Liver (tissue), 3 donors: ENCODE measurements around the gene USP17L13.
"Not testable (repeated sequence)": the region's sequence is repeated elsewhere in the genome, so short reads cannot be mapped to it uniquely, and the experiment has no call there.

ENCODE experiments used
- GABPA ChIP-seq, 2 donors: IDR thresholded peaks in 1 of 2; conservative IDR thresholded peaks in 1 of 2; 2 replicates each; pipeline ENCODE4 v1.6.1; 2016; ENCODE audit warnings: antibody characterized with exemption in 2 of 2, mild to moderate bottlenecking in 1 of 2, moderate library complexity in 1 of 2
- HNF4G ChIP-seq: IDR thresholded peaks from 2 replicates; pipeline ENCODE4 v1.6.1; 2016; ENCODE audit warnings: antibody characterized with exemption
- NR2F2 ChIP-seq: IDR thresholded peaks from 2 replicates; pipeline ENCODE4 v1.6.1; 2016; ENCODE audit warnings: antibody characterized with exemption
- RAD21 ChIP-seq, 2 donors: IDR thresholded peaks; 2 replicates each; pipeline ENCODE4 v1.6.1; 2016; ENCODE audit warnings: antibody characterized with exemption in 2 of 2, mild to moderate bottlenecking in 2 of 2
- RXRA ChIP-seq, 2 donors: IDR thresholded peaks; 2 replicates each; pipeline ENCODE4 v1.6.1; 2017 to 2018; ENCODE audit warnings: antibody characterized with exemption in 2 of 2, mild to moderate bottlenecking in 1 of 2
- SP1 ChIP-seq: IDR thresholded peaks from 2 replicates; pipeline ENCODE4 v1.6.1; 2018; ENCODE audit warnings: antibody characterized with exemption, mild to moderate bottlenecking
- TAF1 ChIP-seq: conservative IDR thresholded peaks from 2 replicates; pipeline ENCODE4 v1.6.1; 2016; ENCODE audit warnings: antibody characterized with exemption, mild to moderate bottlenecking
- YY1 ChIP-seq: IDR thresholded peaks from 2 replicates; pipeline ENCODE4 v1.6.1; 2016; ENCODE audit warnings: antibody characterized with exemption, mild to moderate bottlenecking
- TF ChIP-seq, protein P1 (sequence below): fragments of 150-350 bp; IDR thresholded peaks from 2 replicates; pipeline ENCODE4 v1.5.1; 2017; ENCODE audit warnings: improper control_type of control experiment, low read depth, low read length; ENCODE audit not compliant: missing input control
- TF ChIP-seq, protein P2 (sequence below): IDR thresholded peaks from 2 replicates; pipeline ENCODE4 v1.6.1; 2016; ENCODE audit warnings: antibody characterized with exemption, mild to moderate bottlenecking
- TF ChIP-seq, protein P3 (sequence below): IDR thresholded peaks from 2 replicates; pipeline ENCODE4 v1.6.1; 2016; ENCODE audit warnings: antibody characterized with exemption
- TF ChIP-seq, protein P4 (sequence below): IDR thresholded peaks from 2 replicates; pipeline ENCODE4 v1.6.1; 2016; ENCODE audit warnings: antibody characterized with exemption
- donor health status: healthy.
- donor health status: healthy.

DNA sequence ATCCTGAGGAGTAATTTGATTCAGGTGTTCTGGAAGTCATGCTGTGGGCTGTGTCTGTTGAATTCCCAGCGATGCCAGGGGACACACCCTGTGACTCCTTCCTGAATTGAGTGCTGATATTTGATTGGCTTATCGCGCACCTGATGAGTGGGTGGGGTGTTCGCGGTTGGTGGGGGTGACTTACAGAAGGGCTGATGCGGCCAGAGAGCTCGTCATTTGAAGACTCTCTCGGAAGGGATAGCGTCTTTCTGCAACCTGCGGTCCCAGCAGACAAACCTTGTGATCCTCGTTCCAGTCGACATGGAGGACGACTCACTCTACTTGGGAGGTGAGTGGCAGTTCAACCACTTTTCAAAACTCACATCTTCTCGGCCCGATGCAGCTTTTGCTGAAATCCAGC lies 9.4 kb downstream of the USP17L13 start, which contains the start of gene USP17L15:
- TF ChIP-seq, protein P1, sequence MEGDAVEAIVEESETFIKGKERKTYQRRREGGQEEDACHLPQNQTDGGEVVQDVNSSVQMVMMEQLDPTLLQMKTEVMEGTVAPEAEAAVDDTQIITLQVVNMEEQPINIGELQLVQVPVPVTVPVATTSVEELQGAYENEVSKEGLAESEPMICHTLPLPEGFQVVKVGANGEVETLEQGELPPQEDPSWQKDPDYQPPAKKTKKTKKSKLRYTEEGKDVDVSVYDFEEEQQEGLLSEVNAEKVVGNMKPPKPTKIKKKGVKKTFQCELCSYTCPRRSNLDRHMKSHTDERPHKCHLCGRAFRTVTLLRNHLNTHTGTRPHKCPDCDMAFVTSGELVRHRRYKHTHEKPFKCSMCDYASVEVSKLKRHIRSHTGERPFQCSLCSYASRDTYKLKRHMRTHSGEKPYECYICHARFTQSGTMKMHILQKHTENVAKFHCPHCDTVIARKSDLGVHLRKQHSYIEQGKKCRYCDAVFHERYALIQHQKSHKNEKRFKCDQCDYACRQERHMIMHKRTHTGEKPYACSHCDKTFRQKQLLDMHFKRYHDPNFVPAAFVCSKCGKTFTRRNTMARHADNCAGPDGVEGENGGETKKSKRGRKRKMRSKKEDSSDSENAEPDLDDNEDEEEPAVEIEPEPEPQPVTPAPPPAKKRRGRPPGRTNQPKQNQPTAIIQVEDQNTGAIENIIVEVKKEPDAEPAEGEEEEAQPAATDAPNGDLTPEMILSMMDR: not testable (repeated sequence)
- TF ChIP-seq SP1; YY1; GABPA (IDR thresholded peaks at IDR 0.05 in 1 of 2, conservative IDR thresholded peaks at IDR 0.05 in 1 of 2); TAF1; RAD21 (IDR thresholded peaks at IDR 0.05); NR2F2; HNF4G; RXRA (IDR thresholded peaks at IDR 0.05): not testable (repeated sequence)
- TF ChIP-seq, protein P2, sequence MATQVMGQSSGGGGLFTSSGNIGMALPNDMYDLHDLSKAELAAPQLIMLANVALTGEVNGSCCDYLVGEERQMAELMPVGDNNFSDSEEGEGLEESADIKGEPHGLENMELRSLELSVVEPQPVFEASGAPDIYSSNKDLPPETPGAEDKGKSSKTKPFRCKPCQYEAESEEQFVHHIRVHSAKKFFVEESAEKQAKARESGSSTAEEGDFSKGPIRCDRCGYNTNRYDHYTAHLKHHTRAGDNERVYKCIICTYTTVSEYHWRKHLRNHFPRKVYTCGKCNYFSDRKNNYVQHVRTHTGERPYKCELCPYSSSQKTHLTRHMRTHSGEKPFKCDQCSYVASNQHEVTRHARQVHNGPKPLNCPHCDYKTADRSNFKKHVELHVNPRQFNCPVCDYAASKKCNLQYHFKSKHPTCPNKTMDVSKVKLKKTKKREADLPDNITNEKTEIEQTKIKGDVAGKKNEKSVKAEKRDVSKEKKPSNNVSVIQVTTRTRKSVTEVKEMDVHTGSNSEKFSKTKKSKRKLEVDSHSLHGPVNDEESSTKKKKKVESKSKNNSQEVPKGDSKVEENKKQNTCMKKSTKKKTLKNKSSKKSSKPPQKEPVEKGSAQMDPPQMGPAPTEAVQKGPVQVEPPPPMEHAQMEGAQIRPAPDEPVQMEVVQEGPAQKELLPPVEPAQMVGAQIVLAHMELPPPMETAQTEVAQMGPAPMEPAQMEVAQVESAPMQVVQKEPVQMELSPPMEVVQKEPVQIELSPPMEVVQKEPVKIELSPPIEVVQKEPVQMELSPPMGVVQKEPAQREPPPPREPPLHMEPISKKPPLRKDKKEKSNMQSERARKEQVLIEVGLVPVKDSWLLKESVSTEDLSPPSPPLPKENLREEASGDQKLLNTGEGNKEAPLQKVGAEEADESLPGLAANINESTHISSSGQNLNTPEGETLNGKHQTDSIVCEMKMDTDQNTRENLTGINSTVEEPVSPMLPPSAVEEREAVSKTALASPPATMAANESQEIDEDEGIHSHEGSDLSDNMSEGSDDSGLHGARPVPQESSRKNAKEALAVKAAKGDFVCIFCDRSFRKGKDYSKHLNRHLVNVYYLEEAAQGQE: not testable (repeated sequence)
- TF ChIP-seq, protein P3, sequence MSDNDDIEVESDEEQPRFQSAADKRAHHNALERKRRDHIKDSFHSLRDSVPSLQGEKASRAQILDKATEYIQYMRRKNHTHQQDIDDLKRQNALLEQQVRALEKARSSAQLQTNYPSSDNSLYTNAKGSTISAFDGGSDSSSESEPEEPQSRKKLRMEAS: not testable (repeated sequence)
- TF ChIP-seq, protein P4, sequence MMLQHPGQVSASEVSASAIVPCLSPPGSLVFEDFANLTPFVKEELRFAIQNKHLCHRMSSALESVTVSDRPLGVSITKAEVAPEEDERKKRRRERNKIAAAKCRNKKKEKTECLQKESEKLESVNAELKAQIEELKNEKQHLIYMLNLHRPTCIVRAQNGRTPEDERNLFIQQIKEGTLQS: not testable (repeated sequence)
